Measurements from ENCODE around the gene MYO1E.

Gene MYO1E

DNA sequence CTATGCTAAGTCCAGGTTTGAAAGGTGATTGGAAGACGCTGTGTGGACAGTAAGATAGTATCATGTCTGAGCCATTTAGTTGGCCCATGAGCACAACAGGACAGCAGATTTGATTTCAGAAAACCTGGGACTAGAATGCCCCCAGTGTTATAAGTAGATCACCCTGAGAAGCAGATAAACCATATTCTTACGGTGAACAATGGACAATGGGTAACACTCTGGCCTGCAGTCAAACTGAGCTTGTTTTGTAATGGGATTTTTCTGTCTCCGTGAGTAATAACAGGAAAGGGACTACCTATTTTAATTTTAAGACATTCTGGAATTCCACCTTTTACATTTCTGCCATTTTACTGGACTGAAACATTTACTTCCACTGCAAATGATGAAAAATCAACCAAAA lies 94.6 kb downstream of the MYO1E start:
- no peak for DNase-seq (ENCODE audit: low spot score)
- in situ Hi-C loops (cut with MboI; ENCODE audit: low pct_unique_long_range_greater_than_20kb, low sequenced_read_pairs, unreplicated experiment), result no loop called here
- TF ChIP-seq, protein P1, sequence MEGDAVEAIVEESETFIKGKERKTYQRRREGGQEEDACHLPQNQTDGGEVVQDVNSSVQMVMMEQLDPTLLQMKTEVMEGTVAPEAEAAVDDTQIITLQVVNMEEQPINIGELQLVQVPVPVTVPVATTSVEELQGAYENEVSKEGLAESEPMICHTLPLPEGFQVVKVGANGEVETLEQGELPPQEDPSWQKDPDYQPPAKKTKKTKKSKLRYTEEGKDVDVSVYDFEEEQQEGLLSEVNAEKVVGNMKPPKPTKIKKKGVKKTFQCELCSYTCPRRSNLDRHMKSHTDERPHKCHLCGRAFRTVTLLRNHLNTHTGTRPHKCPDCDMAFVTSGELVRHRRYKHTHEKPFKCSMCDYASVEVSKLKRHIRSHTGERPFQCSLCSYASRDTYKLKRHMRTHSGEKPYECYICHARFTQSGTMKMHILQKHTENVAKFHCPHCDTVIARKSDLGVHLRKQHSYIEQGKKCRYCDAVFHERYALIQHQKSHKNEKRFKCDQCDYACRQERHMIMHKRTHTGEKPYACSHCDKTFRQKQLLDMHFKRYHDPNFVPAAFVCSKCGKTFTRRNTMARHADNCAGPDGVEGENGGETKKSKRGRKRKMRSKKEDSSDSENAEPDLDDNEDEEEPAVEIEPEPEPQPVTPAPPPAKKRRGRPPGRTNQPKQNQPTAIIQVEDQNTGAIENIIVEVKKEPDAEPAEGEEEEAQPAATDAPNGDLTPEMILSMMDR (IDR thresholded peaks at IDR 0.05; ENCODE audit: extremely low read depth, insufficient read depth, missing control alignments), result no peak

DNA sequence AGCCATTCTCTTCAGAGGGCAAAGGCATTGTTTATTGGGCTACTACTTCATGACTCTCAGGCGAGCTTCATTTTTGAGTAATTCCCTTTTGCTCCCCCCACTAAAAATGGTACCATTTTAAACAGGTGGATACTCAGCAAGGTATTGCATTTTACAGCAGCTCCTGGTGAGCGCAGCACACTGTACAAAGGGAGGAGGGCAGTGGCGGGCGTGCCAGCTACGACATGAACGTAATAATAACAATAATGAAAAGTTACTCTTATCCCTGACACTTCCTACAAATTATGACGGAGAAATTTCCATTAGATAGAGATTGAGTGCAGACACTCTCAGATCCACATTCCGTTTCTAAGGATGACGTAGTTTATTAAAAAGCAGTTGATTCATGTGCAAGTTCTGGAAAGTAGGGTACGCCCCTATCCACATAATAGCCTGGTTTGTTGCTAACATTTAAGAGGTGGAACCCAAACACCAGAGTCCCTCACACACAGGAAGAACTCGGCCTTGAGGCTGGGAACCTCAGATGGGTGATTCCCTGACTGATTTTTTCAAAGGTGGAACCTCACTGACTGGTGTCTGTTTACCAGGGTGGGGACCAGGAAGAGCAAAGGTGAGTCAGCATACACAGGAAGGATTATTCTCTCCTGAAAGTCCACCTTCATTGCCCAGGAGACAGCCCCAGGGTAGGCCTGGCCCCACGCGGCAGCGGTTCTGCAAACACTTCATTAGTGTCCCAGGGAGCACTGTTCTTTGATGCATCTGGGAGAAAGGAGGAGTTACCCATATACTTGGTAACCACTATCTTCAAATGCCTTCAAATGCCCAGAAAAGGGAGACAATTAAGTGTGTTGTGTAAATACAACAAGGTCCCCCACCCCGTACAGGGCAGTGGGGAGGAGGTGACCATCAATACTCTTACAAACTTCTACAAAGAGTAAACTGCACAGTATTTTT lies 96.2 kb downstream of the MYO1E start:
- TF ChIP-seq, protein P1 (IDR thresholded peaks at IDR 0.05; ENCODE audit: extremely low read depth, insufficient read depth, missing control alignments), result no peak
- DNase-seq (ENCODE audit: low spot score), result no peak
- in situ Hi-C loops (cut with MboI; ENCODE audit: low pct_unique_long_range_greater_than_20kb, low sequenced_read_pairs, unreplicated experiment), result no loop called here

DNA sequence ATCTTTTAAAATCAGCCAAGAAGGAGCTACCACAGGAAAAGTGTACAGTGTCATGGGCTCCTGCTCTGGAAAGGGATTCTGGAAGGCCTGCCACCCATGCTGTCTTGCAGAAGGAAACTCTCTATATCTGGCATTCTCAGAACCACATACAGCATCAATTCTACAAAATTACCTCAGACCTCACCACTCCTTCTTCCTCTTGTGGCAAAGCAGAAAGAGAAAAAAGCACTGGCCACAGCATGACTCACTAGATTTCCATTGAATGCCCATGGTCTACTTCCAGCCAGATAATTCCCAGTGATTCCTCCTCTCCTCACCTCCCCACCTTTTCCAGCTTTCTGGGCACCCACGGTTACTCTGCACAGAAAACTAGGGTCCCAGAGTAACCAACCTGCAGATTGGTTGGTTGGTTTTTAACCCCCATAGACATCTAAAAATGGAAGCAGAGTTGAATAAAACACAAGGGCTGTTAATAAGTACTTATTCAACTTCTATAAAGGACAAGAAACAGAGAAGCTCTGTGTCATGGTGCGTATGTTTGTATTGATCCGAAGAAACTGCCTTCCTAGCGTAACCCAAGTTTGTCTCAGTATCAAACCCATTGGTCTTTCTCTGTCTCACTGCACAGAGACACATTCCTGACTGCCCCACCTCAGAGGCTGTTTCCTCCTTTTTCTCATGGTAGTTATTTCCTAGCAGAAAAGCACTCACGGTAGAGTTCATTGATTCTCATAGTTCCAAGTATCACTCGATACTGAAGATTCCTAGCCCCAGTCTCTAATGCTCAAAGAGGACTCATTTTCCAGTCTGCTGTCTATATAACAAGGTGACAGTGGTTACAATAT lies 98.3 kb downstream of the MYO1E start:
- in situ Hi-C loops (cut with MboI; ENCODE audit: low pct_unique_long_range_greater_than_20kb, low sequenced_read_pairs, unreplicated experiment), result no loop called here
- no peak for DNase-seq (ENCODE audit: low spot score)
- TF ChIP-seq, protein P1 (IDR thresholded peaks at IDR 0.05; ENCODE audit: extremely low read depth, insufficient read depth, missing control alignments), result no peak

DNA sequence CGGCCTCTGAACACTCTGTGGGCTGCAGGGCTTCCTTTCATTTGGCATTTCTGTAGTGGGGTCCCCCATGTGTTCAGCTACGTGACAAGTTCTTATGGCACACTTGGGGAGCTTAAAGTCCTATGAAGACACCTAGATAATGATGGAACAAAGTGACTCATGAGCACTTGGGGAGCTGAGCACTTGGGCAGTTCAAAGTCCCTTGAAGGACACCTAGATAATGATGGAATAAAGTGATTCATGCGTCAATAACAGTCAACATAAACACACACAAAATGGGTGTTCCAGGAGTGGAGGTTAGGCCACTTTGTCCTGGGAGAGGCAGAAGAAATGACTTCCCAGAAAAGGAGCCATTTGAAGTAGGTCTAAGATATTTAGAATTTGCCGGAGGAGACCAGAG lies 99.4 kb downstream of the MYO1E start:
- in situ Hi-C loops (cut with MboI; ENCODE audit: low pct_unique_long_range_greater_than_20kb, low sequenced_read_pairs, unreplicated experiment), result no loop called here
- DNase-seq (ENCODE audit: low spot score), result no peak
- TF ChIP-seq, protein P1 (IDR thresholded peaks at IDR 0.05; ENCODE audit: extremely low read depth, insufficient read depth, missing control alignments), result no peak

DNA sequence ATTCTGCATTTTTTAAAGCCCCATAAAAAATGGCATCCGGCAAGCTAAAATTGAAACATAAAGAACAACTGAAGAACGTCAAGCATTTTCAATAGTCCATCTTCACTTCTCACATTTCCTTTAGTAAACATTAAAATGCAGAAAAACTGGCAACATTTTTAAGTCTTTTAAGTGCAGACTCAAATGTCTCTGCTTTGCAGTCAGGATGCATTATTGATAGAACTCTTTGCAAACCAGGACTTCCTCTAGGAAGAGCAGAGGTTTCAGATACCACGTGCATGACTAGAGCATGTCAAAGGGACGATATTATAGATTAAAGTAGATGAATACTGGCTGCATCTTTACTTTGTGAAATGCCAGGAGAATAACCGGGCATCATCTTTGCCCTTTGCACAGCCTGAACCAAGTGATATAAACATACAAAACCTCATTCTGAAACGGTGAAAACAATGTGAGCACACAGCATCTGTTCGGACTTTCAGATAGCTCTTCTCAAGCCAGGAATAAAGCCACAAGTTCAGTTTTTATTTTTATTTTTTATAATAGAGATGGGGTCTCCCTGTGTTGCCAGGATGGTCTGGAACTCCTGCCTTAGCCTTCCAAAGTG lies 101.0 kb downstream of the MYO1E start:
- TF ChIP-seq, protein P1 (IDR thresholded peaks at IDR 0.05; ENCODE audit: extremely low read depth, insufficient read depth, missing control alignments), result no peak
- no peak for DNase-seq (ENCODE audit: low spot score)
- in situ Hi-C loops (cut with MboI; ENCODE audit: low pct_unique_long_range_greater_than_20kb, low sequenced_read_pairs, unreplicated experiment), result no loop called here

DNA sequence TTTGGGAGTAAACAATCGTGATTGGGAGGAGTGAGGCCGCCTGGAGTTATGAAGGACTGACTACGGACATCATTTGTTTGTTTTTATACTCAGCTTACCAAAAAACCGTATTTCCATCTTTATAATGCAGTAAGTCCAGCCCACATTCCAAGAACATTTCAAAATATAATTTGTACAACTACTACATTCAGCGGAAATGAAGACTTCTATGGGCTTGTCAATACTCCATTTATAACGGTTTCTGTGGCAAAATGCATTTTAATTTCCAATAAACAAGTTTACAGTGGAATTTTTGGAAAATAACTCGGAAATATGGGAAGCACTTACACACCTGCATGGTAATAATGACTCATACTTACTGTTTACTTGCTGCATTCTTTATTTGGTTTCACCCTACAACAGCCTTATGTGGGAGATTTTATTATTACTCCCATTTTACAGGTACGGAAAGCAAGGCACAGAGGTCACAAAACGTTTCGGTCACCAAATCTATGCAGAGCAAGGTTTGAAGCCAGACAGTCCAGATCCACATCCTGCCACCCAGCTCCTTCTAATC lies 103.7 kb downstream of the MYO1E start:
- no peak for DNase-seq (ENCODE audit: low spot score)
- in situ Hi-C loops (cut with MboI; ENCODE audit: low pct_unique_long_range_greater_than_20kb, low sequenced_read_pairs, unreplicated experiment), result no loop called here
- TF ChIP-seq, protein P1 (IDR thresholded peaks at IDR 0.05; ENCODE audit: extremely low read depth, insufficient read depth, missing control alignments), result no peak

Measured in GM13977 (cell line).